Tibial nerve (tissue), 4 donors: ENCODE results near the gene PEA15. TPM values are rescaled to one million over a fixed set of nuclear protein-coding genes. Genes with fewer than 3 reads are reported as not detected.

Source experiments
- DNase-seq, 2 donors: peaks; one replicate each; pipeline ENCODE4 v3.0.0-alpha.2; 2019; ENCODE audit warnings: low spot score in 2 of 2
- H3K27ac ChIP-seq, 4 donors: fragments of 200-600 bp; sonication (generic) in 3 of 4; one replicate each; pipeline ENCODE4 v1.5.1; 2017 to 2019; ENCODE audit warnings: mild to moderate bottlenecking in 1 of 4
- H3K27me3 ChIP-seq, 2 donors: fragments of 200-600 bp; sonication (generic) in 1 of 2; one replicate each; pipeline versions ENCODE4 v1.5.1 to v1.6.0; 2017 to 2019
- H3K36me3 ChIP-seq, 3 donors: fragments of 200-600 bp; sonication (generic); one replicate each; pipeline ENCODE4 v1.5.1; 2018 to 2019
- H3K4me1 ChIP-seq, 4 donors: fragments of 200-600 bp; sonication (generic) in 3 of 4; one replicate each; pipeline ENCODE4 v1.5.1; 2017 to 2019
- H3K4me3 ChIP-seq, 4 donors: fragments of 200-600 bp; sonication (generic) in 3 of 4; one replicate each; pipeline ENCODE4 v1.5.1; 2017 to 2019; ENCODE audit warnings: mild to moderate bottlenecking in 1 of 4, moderate library complexity in 1 of 4
- H3K9me3 ChIP-seq, 4 donors: fragments of 200-600 bp; sonication (generic) in 3 of 4; one replicate each; pipeline ENCODE4 v1.5.1; 2017 to 2019
- EP300 ChIP-seq, 2 donors: sonication (generic); formaldehyde crosslinking; IDR thresholded peaks; one replicate each; pipeline ENCODE4 v1.6.1; 2017; ENCODE audit warnings: antibody characterized with exemption in 2 of 2, mild to moderate bottlenecking in 1 of 2
- POLR2A ChIP-seq, 2 donors: fragments of 450-650 bp; IDR thresholded peaks; one replicate each; pipeline ENCODE4 v1.6.1; 2017; ENCODE audit warnings: antibody characterized with exemption in 2 of 2, mild to moderate bottlenecking in 2 of 2, moderate library complexity in 2 of 2
- WGBS, 2 donors: methylation state at CpG; one replicate each; pipeline ENCODE4 v1.1.5; 2018; 5-methylcytosine and 5-hydroxymethylcytosine counted together
- total RNA-seq, 4 donors: library from RNA; depleted of rRNA; stranded (reverse); fragments of >200 nt; gene quantifications; one replicate each; pipeline ENCODE4 v1.1.0, GENCODE V29; 2016
- TF ChIP-seq, protein P1 (sequence below), 5 experiments: fragments of 200-600 bp in 3 of 5; fragments of 450-650 bp in 2 of 5; sonication (generic) in 3 of 5; IDR thresholded peaks; one replicate each; pipeline ENCODE4 v1.5.1; 2016 to 2019; ENCODE audit warnings: antibody characterized with exemption in 5 of 5, mild to moderate bottlenecking in 3 of 5, moderate library complexity in 2 of 5

The PEA15 gene
- total RNA-seq, 4 donors from 2014 or later = 144 to 154 (median 147) TPM

DNA sequence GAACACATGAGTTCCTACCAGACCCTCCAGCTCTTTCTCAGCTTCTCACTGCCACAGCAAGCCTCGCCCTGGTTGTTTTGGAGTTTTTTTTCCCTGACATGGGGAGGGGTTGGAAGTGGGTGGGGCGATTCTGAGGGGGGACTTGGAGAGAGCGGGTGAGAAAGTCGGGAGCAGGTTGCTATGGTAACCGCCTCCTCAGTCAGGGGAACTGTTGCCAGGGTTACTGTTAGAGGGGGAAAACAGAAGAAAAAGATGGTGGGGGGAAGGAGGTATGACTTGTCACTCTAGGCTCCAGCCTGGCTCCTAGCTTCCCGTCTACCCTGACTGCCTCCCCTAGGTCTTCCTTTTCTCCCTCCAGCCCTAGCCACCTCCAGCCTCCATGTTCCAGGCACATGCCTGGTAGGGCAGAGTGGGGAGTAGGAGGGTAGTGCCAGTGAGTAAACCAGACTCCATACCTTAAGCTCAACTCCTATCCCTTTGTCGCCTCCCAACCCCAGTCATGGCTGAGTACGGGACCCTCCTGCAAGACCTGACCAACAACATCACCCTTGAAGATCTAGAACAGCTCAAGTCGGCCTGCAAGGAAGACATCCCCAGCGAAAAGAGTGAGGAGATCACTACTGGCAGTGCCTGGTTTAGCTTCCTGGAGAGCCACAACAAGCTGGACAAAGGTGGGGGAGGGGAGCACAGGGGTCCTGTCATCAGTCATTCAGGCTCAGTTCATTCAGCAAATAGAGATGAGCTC, 6.0 kb downstream of the PEA15 start:
- Histone ChIP-seq H3K4me1 (peaks cover 0 to 73% (median 17%) of the 10 kb centered on the region in 4 donors), H3K27ac (peak overlapping the region in 1 of 4 donors; percentile 17), H3K36me3 (peaks cover 0 to 83% (median 18%) of the 10 kb centered on the region in 3 donors), H3K4me3 (no peak overlapping the region), H3K9me3 (no peaks in the 10 kb centered on the region), H3K27me3 (no peaks in the 10 kb centered on the region)
- TF ChIP-seq, protein P1, sequence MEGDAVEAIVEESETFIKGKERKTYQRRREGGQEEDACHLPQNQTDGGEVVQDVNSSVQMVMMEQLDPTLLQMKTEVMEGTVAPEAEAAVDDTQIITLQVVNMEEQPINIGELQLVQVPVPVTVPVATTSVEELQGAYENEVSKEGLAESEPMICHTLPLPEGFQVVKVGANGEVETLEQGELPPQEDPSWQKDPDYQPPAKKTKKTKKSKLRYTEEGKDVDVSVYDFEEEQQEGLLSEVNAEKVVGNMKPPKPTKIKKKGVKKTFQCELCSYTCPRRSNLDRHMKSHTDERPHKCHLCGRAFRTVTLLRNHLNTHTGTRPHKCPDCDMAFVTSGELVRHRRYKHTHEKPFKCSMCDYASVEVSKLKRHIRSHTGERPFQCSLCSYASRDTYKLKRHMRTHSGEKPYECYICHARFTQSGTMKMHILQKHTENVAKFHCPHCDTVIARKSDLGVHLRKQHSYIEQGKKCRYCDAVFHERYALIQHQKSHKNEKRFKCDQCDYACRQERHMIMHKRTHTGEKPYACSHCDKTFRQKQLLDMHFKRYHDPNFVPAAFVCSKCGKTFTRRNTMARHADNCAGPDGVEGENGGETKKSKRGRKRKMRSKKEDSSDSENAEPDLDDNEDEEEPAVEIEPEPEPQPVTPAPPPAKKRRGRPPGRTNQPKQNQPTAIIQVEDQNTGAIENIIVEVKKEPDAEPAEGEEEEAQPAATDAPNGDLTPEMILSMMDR (IDR thresholded peaks at IDR 0.05) = no peak
- TF ChIP-seq POLR2A (IDR thresholded peaks at IDR 0.05) (no peak), EP300 (IDR thresholded peaks at IDR 0.05) (no peak)
- no peak for DNase-seq
- WGBS, 2 donors = 77 to 78% methylated on average over 10 of the region's 10 CpGs

DNA sequence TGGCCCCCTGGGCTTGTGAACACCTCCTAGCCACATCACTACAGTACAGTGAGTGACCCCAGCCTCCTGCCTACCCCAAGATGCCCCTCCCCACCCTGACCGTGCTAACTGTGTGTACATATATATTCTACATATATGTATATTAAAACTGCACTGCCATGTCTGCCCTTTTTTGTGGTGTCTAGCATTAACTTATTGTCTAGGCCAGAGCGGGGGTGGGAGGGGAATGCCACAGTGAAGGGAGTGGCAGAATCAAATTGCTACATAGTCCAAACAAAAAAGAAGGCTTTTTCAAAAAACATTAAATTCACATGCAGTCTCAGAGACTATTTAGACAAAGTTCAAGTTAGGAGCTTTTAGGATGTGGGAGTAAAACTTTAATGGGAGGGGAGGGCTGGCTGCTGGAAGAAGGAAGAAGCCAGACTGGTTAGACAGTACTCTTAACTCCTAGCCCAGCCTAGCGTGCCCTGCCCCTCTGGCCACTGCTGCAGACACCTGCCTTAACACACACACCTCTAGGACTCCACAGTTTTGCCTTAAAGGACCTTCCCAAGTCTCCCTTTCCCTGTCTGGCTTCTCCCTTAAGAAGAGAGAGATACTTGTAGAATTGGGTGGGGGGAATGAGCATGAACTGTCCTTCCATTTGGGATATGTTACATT, 9.4 kb downstream of the PEA15 start:
- no peaks in the 10 kb centered on the region for H3K9me3 ChIP-seq
- peaks cover 0 to 94% (median 18%) of the 10 kb centered on the region in 3 donors for H3K36me3 ChIP-seq
- DNase-seq = no peak
- peaks cover 3 to 73% (median 25%) of the 10 kb centered on the region in 4 donors for H3K4me1 ChIP-seq
- 67 to 73% methylated on average over 3 of the region's 3 CpGs for WGBS, 2 donors
- no peaks in the 10 kb centered on the region for H3K27me3 ChIP-seq
- peak overlapping the region in 2 of 4 donors; percentile 16 to 56 for H3K27ac ChIP-seq
- no peak overlapping the region for H3K4me3 ChIP-seq
- TF ChIP-seq EP300 (IDR thresholded peaks at IDR 0.05) = no peak
- no peak for TF ChIP-seq POLR2A (IDR thresholded peaks at IDR 0.05)
- TF ChIP-seq, protein P1 (IDR thresholded peaks at IDR 0.05) = no peak

DNA sequence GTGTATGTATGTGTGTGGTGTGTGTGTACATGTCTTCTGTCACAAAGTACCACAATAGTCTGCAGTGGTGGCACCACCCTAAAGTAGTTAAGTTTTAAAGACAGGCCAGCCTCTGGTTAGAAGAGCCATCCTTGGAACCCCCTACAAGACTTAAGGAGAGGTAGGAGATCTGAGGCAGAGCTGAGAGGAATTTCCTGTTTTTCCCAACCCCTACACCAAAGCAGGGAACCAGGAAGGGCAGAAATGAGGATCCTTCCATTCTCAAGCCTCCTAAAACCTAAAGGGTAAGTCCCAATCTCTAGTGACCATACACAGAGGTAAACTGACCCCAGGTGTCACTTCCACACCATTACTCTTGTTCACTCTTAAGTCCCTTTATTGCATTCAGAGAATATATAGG, 11.1 kb downstream of the PEA15 start:
- peaks cover 0 to 89% (median 18%) of the 10 kb centered on the region in 3 donors for H3K36me3 ChIP-seq
- TF ChIP-seq POLR2A (IDR thresholded peaks at IDR 0.05) (no peak), EP300 (IDR thresholded peaks at IDR 0.05) (no peak)
- TF ChIP-seq, protein P1 (IDR thresholded peaks at IDR 0.05) = no peak
- H3K4me3 ChIP-seq = no peak overlapping the region
- no peaks in the 10 kb centered on the region for H3K9me3 ChIP-seq
- no peaks in the 10 kb centered on the region for H3K27me3 ChIP-seq
- H3K27ac ChIP-seq = no peak overlapping the region
- peaks cover 3 to 64% (median 29%) of the 10 kb centered on the region in 4 donors for H3K4me1 ChIP-seq
- no peak for DNase-seq

DNA sequence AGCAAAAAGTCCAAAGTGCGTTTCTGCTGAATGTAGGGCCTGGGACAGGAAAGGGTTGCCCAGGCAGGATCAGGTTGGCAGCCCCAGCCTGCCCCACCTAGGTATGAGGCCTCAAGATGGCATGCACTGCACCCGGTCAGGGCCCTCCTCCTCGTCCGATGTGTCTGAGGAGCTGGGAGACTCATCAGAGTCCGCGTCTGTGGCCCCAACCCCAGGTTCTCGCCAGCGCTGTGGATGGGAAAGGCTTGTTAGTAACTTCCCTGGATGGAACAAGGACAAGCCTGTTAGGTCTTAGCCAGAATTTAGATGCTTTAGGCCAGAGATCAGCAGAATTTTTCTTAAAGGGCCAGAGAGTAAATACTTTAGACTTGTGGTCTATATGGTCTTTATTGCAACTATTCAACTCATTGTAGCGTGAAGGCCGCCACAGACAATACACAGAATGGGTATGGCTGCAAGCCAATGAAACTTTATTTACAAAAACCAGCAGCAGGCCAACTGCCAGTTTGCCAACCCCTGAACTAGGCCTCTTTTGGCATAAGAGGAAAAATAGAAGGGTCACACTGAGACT, 12.4 kb downstream of the PEA15 start:
- 21 to 23% methylated on average over 10 of the region's 10 CpGs for WGBS, 2 donors
- peaks cover 3 to 64% (median 29%) of the 10 kb centered on the region in 4 donors for H3K4me1 ChIP-seq
- no peak for DNase-seq
- peak overlapping the region in 3 of 4 donors; percentile 31 to 80 (median 74) for H3K27ac ChIP-seq
- H3K36me3 ChIP-seq = peaks cover 2 to 87% (median 23%) of the 10 kb centered on the region in 3 donors
- H3K27me3 ChIP-seq = no peaks in the 10 kb centered on the region
- no peaks in the 10 kb centered on the region for H3K9me3 ChIP-seq
- TF ChIP-seq EP300 (IDR thresholded peaks at IDR 0.05) (peak in 1 of 2 donors; percentile 46), POLR2A (IDR thresholded peaks at IDR 0.05) (no peak)
- no peak overlapping the region for H3K4me3 ChIP-seq

DNA sequence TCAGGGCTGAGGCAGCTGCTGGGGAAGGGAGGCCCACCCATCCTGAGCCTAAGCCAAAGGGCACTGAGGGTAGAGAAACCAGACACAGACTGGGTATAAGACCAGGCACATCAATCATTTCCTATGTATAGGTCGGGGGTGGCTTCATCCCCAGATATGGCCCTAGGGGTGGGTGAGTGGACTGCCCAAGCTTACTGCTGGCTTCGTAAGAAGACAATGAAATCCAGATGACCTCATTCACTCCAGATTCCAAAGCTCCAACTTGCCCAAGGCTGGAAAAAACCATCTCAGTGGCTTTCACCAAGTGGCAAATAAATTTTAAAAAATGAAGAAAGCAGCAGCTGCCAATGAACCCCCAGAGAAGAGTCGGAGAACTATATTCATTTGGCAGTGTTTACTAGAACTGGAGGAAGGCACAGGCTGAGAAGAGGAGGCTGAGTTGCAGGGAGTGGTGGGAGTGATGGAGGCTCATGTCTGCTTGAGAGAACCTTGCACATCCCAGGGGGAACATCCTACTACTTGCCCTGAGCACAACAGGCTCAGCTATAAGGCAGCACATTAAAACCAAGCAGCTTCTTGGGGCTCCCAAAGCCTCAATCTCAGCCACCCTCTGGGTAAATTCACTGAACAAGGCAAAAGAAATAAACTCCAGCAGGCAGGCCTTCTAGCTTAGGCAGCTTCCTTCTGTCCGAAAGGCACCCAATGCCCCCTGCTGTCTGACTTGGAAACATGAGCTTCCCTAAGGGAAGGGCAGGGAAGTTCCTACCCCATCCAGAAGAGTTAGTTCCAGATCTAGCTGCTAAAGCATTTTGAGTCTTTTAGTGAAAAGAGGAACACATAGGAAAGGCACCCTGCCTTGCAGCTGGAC, 14.1 kb downstream of the PEA15 start:
- Histone ChIP-seq H3K4me3 (no peak overlapping the region), H3K9me3 (no peaks in the 10 kb centered on the region), H3K36me3 (peaks cover 2 to 87% (median 26%) of the 10 kb centered on the region in 3 donors), H3K27me3 (no peaks in the 10 kb centered on the region), H3K27ac (peak overlapping the region; percentile 38 to 80 (median 64)), H3K4me1 (peaks cover 3 to 60% (median 29%) of the 10 kb centered on the region in 4 donors)
- TF ChIP-seq EP300 (IDR thresholded peaks at IDR 0.05) = no peak
- TF ChIP-seq, protein P1 (IDR thresholded peaks at IDR 0.05) = peak; percentile 12 to 80 (median 60)
- no peak for TF ChIP-seq POLR2A (IDR thresholded peaks at IDR 0.05)
- WGBS, 2 donors = 24 to 34% methylated on average over 4 of the region's 4 CpGs
- no peak for DNase-seq
